Spleen (tissue), 11 donors: ENCODE measurements around the gene FOXF1. TPM values are rescaled to one million over a fixed set of nuclear protein-coding genes. Genes with fewer than 3 reads are reported as not detected.

Experiments used
- DNase-seq: peaks from one replicate; pipeline ENCODE4 v3.0.0-alpha.2; 2020
- H3K27ac ChIP-seq, 8 donors: fragments of 200-600 bp; sonication (generic) in 7 of 8; 1 replicate in 4 of 8; 2 replicates in 4 of 8; pipeline versions ENCODE4 v1.5.0 to v1.8.0; 2016 to 2021; ENCODE audit warnings: inconsistent platforms in 4 of 8, mild to moderate bottlenecking in 4 of 8, moderate library complexity in 1 of 8
- H3K27me3 ChIP-seq, 7 donors: fragments of 200-600 bp; sonication (generic) in 6 of 7; replicated peaks in 1 of 7; 1 replicate in 4 of 7; 2 replicates in 3 of 7; pipeline versions ENCODE4 v1.5.0 to v1.8.0; 2016 to 2021; ENCODE audit warnings: inconsistent platforms in 3 of 7, mild to moderate bottlenecking in 1 of 7
- H3K36me3 ChIP-seq, 6 donors: fragments of 200-600 bp; sonication (generic) in 5 of 6; 1 replicate in 4 of 6; 2 replicates in 2 of 6; pipeline versions ENCODE4 v1.5.0 to v1.8.0; 2016 to 2021; ENCODE audit warnings: inconsistent platforms in 2 of 6
- H3K4me1 ChIP-seq, 6 donors: fragments of 200-600 bp; sonication (generic) in 5 of 6; 1 replicate in 3 of 6; 2 replicates in 3 of 6; pipeline versions ENCODE4 v1.5.0 to v1.8.0; 2016 to 2021; ENCODE audit warnings: inconsistent platforms in 3 of 6
- H3K4me3 ChIP-seq, 8 donors: fragments of 200-600 bp; sonication (generic) in 7 of 8; 1 replicate in 4 of 8; 2 replicates in 4 of 8; pipeline versions ENCODE4 v1.5.0 to v1.8.0; 2016 to 2021; ENCODE audit warnings: inconsistent platforms in 4 of 8, mild to moderate bottlenecking in 4 of 8, moderate library complexity in 2 of 8
- H3K9me3 ChIP-seq, 8 donors: fragments of 200-600 bp; sonication (generic) in 7 of 8; 1 replicate in 4 of 8; 2 replicates in 4 of 8; pipeline versions ENCODE4 v1.5.0 to v1.8.0; 2016 to 2021; ENCODE audit warnings: inconsistent platforms in 4 of 8
- POLR2A ChIP-seq, 3 donors: fragments of 450-650 bp; IDR thresholded peaks; one replicate each; pipeline ENCODE4 v1.5.1; 2017; ENCODE audit warnings: antibody characterized with exemption in 3 of 3, mild to moderate bottlenecking in 1 of 3
- POLR2AphosphoS5 ChIP-seq, 3 donors: sonication (generic); formaldehyde crosslinking; IDR thresholded peaks; one replicate each; pipeline ENCODE4 v1.5.1; 2017; ENCODE audit warnings: antibody characterized with exemption in 3 of 3
- WGBS, 5 donors: extraction: QIAGEN DNeasy Blood & Tissue Kit in 3 of 5; methylation state at CpG; one replicate each; pipeline versions ENCODE4 v1.1.5 to v1.1.7; 2013 to 2018; 5-methylcytosine and 5-hydroxymethylcytosine counted together
- intact Hi-C: fragments of 100-400 bp; cut with DNase I; formaldehyde crosslinking; loops from one replicate; pipeline ENCODE4 v1.15.0; 2023; ENCODE audit warnings: low total_unique reads
- polyA plus RNA-seq, 3 donors: library from polyadenylated mRNA; stranded (reverse); fragments of 200-250 nt; gene quantifications; one replicate each; pipeline ENCODE4 v1.2.1, GENCODE V29; 2013
- total RNA-seq, 7 donors: library from RNA; depleted of rRNA in 3 of 7; stranded (reverse); fragments of >200 nt in 3 of 7; fragmentation: NEBNext Ultra II Directional in 4 of 7; extraction: Animal tissue kit (Norgen Biotek cat#: 25700) in 4 of 7; gene quantifications; one replicate each; pipeline versions ENCODE4 v1.1.0 to v1.2.1, GENCODE V29; 2016 to 2021
- TF ChIP-seq, protein P1 (sequence below), 11 experiments: fragments of 200-600 bp in 7 of 11; fragments of 450-650 bp in 4 of 11; sonication (generic) in 4 of 11; IDR thresholded peaks in 8 of 11; conservative IDR thresholded peaks in 3 of 11; 1 replicate in 7 of 11; 2 replicates in 4 of 11; pipeline versions ENCODE4 v1.4.0 to v1.8.0; 2016 to 2021; ENCODE audit warnings: antibody characterized with exemption in 11 of 11, inconsistent platforms in 4 of 11, mild to moderate bottlenecking in 1 of 11
- donor health status: healthy with polysubstance abuse.
- donor health status: DM: no; HTN: no; CAD: no; lungs with moderate emphysema.
- donor health status: DM: no; HTN: no; CAD: no.
- donor health status: Bipolar disorder and iron deficiency.
- donor health status: healthy.
- donor health status: DM: no; HTN: no; CAD: no.
- donor health status: DM: yes; HTN: yes; CAD: no.

Gene FOXF1
- total and polyA plus RNA-seq, 10 donors: 0.33 to 2.2 (median 0.68) TPM

DNA sequence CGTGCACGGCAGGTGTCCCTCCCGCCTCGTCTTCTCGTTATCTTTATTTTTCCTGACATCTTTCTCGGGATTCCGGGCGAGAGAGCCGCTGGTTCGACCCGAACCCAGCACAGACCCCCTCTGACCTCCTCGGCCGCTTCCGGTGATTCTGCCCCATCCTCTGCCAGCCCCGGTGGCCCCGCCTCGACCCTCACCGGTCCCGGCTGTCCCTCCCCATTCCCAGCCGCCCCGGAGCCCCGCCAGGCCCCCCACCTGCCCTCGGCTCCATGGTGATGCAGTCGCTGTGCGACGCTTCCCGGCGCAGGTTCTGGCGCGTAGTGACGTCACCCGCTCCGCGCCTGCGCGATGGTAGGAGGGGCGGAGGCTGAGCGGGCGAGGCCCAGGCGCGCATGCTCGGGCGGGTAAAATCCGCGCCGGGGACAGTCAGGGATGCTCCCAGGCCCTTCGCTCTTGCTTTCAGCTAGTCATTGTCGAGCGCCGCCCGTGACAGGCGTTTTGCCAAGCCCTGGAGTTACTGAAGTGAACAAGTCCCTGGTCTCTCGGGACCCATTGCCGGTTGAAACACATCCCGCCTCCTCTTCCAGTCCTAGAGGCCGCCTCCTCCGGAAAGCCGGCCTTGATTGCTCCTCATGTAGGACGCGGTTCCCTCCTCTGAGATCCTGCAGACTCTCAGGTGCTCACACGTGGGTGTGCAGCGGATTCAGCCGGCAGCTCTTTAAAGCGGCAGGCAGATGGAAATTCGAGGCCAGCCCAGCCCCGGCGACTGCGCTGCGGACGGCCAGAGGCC is 44.8 kb downstream of the FOXF1 start, which contains the start of gene MTHFSD:
MTHFSD (minus strand) TSS at position 319 of the 787 bp plus-strand sequence; CDS start at position 268, 51 bp downstream.
- peaks cover 0 to 24% (median 0%) of the 10 kb centered on the region in 7 donors for H3K27me3 ChIP-seq
- no peaks in the 10 kb centered on the region for H3K9me3 ChIP-seq
- intact Hi-C loops: no loop called here
- peak; percentile 98 for DNase-seq
- TF ChIP-seq POLR2AphosphoS5 (IDR thresholded peaks at IDR 0.05) (peak; percentile 97), POLR2A (IDR thresholded peaks at IDR 0.05) (peak in 2 of 3 donors; percentile 78 to 89)
- TF ChIP-seq, protein P1, sequence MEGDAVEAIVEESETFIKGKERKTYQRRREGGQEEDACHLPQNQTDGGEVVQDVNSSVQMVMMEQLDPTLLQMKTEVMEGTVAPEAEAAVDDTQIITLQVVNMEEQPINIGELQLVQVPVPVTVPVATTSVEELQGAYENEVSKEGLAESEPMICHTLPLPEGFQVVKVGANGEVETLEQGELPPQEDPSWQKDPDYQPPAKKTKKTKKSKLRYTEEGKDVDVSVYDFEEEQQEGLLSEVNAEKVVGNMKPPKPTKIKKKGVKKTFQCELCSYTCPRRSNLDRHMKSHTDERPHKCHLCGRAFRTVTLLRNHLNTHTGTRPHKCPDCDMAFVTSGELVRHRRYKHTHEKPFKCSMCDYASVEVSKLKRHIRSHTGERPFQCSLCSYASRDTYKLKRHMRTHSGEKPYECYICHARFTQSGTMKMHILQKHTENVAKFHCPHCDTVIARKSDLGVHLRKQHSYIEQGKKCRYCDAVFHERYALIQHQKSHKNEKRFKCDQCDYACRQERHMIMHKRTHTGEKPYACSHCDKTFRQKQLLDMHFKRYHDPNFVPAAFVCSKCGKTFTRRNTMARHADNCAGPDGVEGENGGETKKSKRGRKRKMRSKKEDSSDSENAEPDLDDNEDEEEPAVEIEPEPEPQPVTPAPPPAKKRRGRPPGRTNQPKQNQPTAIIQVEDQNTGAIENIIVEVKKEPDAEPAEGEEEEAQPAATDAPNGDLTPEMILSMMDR (IDR thresholded peaks at IDR 0.05 in 8 of 11, conservative IDR thresholded peaks at IDR 0.05 in 3 of 11): peak in 1 of 11 experiments; percentile 17
- peak within 1 kb of the TSS; percentile 85 to 95 (median 93) for H3K27ac ChIP-seq
- peaks cover 0 to 23% (median 11%) of the 10 kb centered on the region in 6 donors for H3K36me3 ChIP-seq
- WGBS, 5 donors: 1 to 8% (median 4%) methylated on average over 30 to 70 of the region's 70 CpGs
- H3K4me1 ChIP-seq: peaks cover 5 to 34% (median 24%) of the 10 kb centered on the region in 6 donors
- peak within 1 kb of the TSS; percentile 75 to 92 (median 82) for H3K4me3 ChIP-seq

DNA sequence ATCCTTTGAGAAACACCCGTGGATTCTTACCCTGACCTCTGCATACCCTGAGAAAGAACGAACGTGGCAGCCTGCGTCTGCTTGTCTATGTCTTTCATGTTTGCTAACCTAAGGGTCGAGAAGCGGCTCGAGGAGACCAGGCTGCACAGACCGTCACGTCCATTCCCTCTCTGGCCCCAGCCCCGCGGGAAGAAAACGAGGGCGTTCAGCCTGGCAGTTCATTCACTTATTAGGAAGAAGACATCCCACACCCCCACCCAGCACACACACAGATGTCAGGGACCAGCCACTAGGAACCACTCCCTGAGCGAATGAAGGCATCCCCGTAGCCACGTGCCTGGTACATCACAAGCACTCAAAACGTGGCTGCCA is 45.4 kb downstream of the FOXF1 start:
- no peak for DNase-seq
- H3K9me3 ChIP-seq: no peaks in the 10 kb centered on the region
- TF ChIP-seq POLR2AphosphoS5 (IDR thresholded peaks at IDR 0.05) (no peak), POLR2A (IDR thresholded peaks at IDR 0.05) (no peak)
- TF ChIP-seq, protein P1 (IDR thresholded peaks at IDR 0.05 in 8 of 11, conservative IDR thresholded peaks at IDR 0.05 in 3 of 11): no peak
- H3K4me3 ChIP-seq: peak overlapping the region; percentile 75 to 92 (median 82)
- H3K27ac ChIP-seq: peak overlapping the region in 6 of 8 donors; percentile 91 to 95 (median 94)
- peaks cover 5 to 34% (median 24%) of the 10 kb centered on the region in 6 donors for H3K4me1 ChIP-seq
- peaks cover 0 to 30% (median 0%) of the 10 kb centered on the region in 7 donors for H3K27me3 ChIP-seq
- WGBS, 5 donors: 41 to 62% (median 46%) methylated on average over 16 to 17 of the region's 17 CpGs
- intact Hi-C loops: no loop called here
- peaks cover 0 to 17% (median 10%) of the 10 kb centered on the region in 6 donors for H3K36me3 ChIP-seq

DNA sequence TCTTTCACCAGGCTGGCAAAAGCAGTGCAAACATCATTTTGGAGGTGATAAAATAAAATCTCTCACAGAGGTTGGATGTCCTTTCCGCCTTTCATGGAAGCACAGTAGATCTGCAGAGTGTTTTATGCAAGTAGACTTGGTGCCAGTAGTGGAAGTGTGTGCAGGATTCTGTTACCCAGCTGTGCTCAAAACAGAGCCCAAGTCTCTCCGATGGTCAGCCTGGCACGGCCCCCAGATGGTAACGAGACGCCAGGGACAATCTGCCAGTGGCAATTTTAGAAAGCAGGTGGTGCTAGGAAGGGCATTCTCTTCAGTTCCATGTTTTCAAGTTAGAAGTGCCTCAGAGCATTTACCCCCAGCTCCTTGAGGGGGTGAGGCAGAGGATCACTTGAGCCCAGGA is 46.2 kb downstream of the FOXF1 start:
- Histone ChIP-seq H3K27ac (no peak overlapping the region), H3K9me3 (no peaks in the 10 kb centered on the region), H3K27me3 (peaks cover 0 to 39% (median 0%) of the 10 kb centered on the region in 7 donors), H3K36me3 (peaks cover 0 to 9% (median 2%) of the 10 kb centered on the region in 6 donors), H3K4me1 (peaks cover 5 to 34% (median 24%) of the 10 kb centered on the region in 6 donors), H3K4me3 (no peak overlapping the region)
- WGBS, 5 donors: 60 to 81% (median 76%) methylated on average over 5 of the region's 5 CpGs
- no peak for DNase-seq
- intact Hi-C loops: no loop called here
- no peak for TF ChIP-seq POLR2AphosphoS5 (IDR thresholded peaks at IDR 0.05)
- no peak for TF ChIP-seq POLR2A (IDR thresholded peaks at IDR 0.05)
- TF ChIP-seq, protein P1 (IDR thresholded peaks at IDR 0.05 in 8 of 11, conservative IDR thresholded peaks at IDR 0.05 in 3 of 11): no peak

DNA sequence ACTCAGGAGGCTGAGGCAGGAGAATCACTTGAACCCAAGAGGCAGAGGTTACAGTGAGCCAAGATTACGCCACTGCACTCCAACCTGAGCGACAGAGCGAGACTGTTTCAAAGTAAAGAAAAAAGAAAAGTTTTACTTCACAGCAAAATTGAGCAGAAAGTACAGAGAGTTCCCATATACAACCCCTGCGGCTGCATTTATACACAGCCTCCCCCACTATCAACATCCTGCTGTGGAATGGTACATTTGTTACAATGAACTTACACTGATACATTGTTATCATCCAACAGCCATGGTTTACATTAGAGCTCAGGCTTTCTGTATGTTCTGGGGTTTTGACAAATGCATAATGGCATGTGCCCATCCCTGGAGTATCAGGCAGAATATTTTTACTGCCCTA is 47.3 kb downstream of the FOXF1 start:
- intact Hi-C loops: no loop called here
- no peak for TF ChIP-seq POLR2AphosphoS5 (IDR thresholded peaks at IDR 0.05)
- WGBS, 5 donors: 80 to 89% (median 86%) methylated on average over 4 of the region's 4 CpGs
- no peak overlapping the region for H3K27ac ChIP-seq
- H3K36me3 ChIP-seq: no peaks in the 10 kb centered on the region
- no peak overlapping the region for H3K4me3 ChIP-seq
- H3K9me3 ChIP-seq: no peaks in the 10 kb centered on the region
- H3K27me3 ChIP-seq: peaks cover 0 to 48% (median 0%) of the 10 kb centered on the region in 7 donors
- H3K4me1 ChIP-seq: peaks cover 5 to 31% (median 24%) of the 10 kb centered on the region in 6 donors
- DNase-seq: no peak
